ENCODE measurements around the gene ZFHX3. TPM values are rescaled to one million over a fixed set of nuclear protein-coding genes. Genes with fewer than 3 reads are reported as not detected.
A peak's percentile ranks its signal among the peaks of the same experiment; 100 is the strongest.
"Not testable (repeated sequence)": the region's sequence is repeated elsewhere in the genome, so short reads cannot be mapped to it uniquely, and the experiment has no call there.

Gene ZFHX3
- total RNA-seq, 1 donor from 2014 or later: 34.8 TPM

DNA sequence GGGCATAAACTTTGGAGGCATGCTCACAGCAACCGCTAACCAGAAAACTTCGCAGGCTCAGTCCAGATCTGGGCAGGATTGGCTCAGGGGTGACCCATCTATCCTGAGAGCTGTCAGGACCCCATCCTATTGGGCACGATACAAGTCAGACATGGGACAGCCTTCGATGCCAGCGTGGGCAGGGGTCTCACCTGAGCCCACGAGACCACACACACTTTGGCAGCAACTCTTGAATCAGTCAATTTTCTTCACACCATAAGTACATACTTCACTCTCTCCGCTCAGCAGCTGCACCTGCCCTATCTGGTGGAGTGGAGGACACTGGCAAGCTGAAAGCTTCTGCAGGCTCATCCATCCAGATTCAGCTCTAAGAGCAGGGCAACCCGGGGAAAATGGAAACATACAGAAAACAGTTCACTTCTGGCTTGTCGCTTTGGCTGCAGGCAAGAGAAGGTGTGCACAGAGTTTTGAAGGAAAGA lies 48.3 kb downstream of the ZFHX3 start:
- Histone ChIP-seq H3K9me3 (no peaks in the 10 kb centered on the region), H3K27ac (peak overlapping the region; percentile 63 to 64), H3K4me3 (peak overlapping the region in 1 of 2 donors; percentile 19), H3K36me3 (no peaks in the 10 kb centered on the region), H3K27me3 (no peaks in the 10 kb centered on the region), H3K4me1 (peaks cover 0 to 14% of the 10 kb centered on the region in 2 donors)
- no peak for TF ChIP-seq CTCF (IDR thresholded peaks at IDR 0.05)
- DNase-seq (ENCODE audit: low spot score in 2 of 2): peak in 1 of 2 donors; percentile 45
- intact Hi-C loops (cut with DNase I): no loop called here

DNA sequence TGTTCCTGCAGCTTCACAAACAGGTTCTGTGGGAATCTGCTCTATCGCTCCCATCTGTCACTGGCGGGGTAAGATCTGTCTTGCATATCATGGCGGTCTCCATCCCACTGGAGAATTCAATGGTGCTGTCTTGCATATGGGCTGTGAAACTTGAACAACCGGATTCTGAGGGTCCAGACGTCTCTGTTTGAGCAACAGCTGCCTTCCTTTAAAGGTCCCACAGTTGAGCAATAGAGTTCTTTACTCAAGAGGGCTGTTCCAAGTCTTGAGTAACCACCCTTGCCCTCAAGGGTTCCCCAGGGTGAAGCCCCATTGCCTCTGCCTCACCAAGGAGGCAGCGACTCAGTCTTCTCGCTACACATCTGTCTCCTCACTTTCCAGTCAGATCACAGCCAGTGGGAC lies 50.8 kb downstream of the ZFHX3 start:
- peak in 1 of 2 donors; percentile 78 for DNase-seq (ENCODE audit: low spot score in 2 of 2)
- TF ChIP-seq CTCF (IDR thresholded peaks at IDR 0.05): no peak
- Histone ChIP-seq H3K4me1 (peaks cover 4 to 25% of the 10 kb centered on the region in 2 donors), H3K27me3 (no peaks in the 10 kb centered on the region), H3K36me3 (no peaks in the 10 kb centered on the region), H3K4me3 (no peak overlapping the region), H3K9me3 (no peaks in the 10 kb centered on the region), H3K27ac (peak overlapping the region; percentile 29 to 42)
- intact Hi-C loops (cut with DNase I): no loop called here

- no peaks in the 10 kb centered on the region for H3K9me3 ChIP-seq
- TF ChIP-seq CTCF (IDR thresholded peaks at IDR 0.05): no peak
- H3K4me1 ChIP-seq: peaks cover 4 to 29% of the 10 kb centered on the region in 2 donors
- H3K36me3 ChIP-seq: no peaks in the 10 kb centered on the region
- peak overlapping the region; percentile 29 to 42 for H3K27ac ChIP-seq
- DNase-seq (ENCODE audit: low spot score in 2 of 2): peak in 1 of 2 donors; percentile 53
- no peaks in the 10 kb centered on the region for H3K27me3 ChIP-seq
- intact Hi-C loops (cut with DNase I): no loop called here
- H3K4me3 ChIP-seq: no peak overlapping the region
Observed at GRCh38 chr16:72996291-72997062, 51.5 kb downstream of the ZFHX3 start.

- H3K27me3 ChIP-seq; H3K27ac ChIP-seq; intact Hi-C loops (cut with DNase I); H3K36me3 ChIP-seq; DNase-seq (ENCODE audit: low spot score in 2 of 2); H3K9me3 ChIP-seq; H3K4me3 ChIP-seq: not testable (repeated sequence)
- H3K4me1 ChIP-seq: peaks cover 4 to 33% of the 10 kb centered on the region in 2 donors
Observed at GRCh38 chr16:72995882-72996270, 52.1 kb downstream of the ZFHX3 start.

DNA sequence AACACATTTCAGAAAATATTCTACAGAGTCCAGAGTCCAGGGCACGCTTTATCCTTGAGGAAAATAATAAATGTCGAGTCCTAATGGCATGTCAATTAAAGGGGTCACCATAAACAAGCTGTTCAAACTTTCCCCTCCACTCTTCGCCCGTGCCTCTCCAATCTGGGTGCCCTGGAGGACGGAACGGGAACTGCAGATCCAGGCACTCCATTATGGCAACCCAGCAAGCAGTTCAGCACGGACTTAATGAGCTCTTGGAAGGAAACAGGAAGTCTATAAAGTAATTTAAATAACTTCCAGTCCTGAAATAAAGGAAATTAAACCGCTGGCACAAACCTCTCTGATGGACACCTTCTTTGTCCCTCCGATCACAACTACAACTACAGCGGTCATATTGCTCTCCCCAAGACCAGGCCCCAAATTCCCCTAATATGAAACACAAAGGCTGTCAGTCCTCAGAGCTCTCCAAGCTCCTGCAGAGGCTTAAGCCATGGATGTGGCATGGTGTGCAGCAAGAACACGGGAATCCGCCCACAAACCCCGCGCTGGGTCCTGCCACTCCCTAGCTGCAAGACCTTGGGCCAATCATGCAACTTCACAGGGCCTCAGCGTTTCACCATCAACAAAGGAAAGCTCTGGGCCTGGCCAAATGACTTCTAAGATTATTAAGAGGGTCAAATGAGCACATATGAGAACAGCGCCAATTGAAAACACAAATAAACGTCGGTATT lies 52.6 kb downstream of the ZFHX3 start:
- H3K4me1 ChIP-seq: peaks cover 4 to 38% of the 10 kb centered on the region in 2 donors

More for the DNA sequence above, 52.6 kb downstream of the ZFHX3 start:
- peak in 1 of 2 donors; percentile 59 for DNase-seq (ENCODE audit: low spot score in 2 of 2)
- peak in 2 of 3 experiments; percentile 28 to 34 for TF ChIP-seq CTCF (IDR thresholded peaks at IDR 0.05)
- Histone ChIP-seq H3K36me3 (no peaks in the 10 kb centered on the region), H3K27me3 (no peaks in the 10 kb centered on the region), H3K27ac (no peak overlapping the region), H3K4me3 (no peak overlapping the region), H3K9me3 (no peaks in the 10 kb centered on the region)
- intact Hi-C loops (cut with DNase I): no loop called here
